Activated naive CD8-positive, alpha-beta T cell treated with anti-CD3 and anti-CD28 coated beads, Interleukin-2, amount 10 ng/mL, durations not matched to agents 7 days and 5 days (primary cell): ENCODE measurements around the gene PTPA. TPM values are rescaled to one million over a fixed set of nuclear protein-coding genes. Genes with fewer than 3 reads are reported as not detected.
A peak's percentile ranks its signal among the peaks of the same experiment; 100 is the strongest.

Experiments
- ATAC-seq: fragments of 150-1000 bp; cut with Tn5 transposase; one replicate; pipeline ENCODE4 v1.10.0; 2021; ENCODE audit warnings: low read depth, moderate library complexity
- POLR2A ChIA-PET: fragments of 350-600 bp; sonication (Branson Sonifier 250); formaldehyde crosslinking; loops from one replicate; lab custom pipeline; 2021; ENCODE audit warnings: antibody characterized with exemption; lab: Charles Lee
- DNase-seq: peaks from one replicate; pipeline ENCODE4 v3.0.0; 2021
- H3K27ac Mint-ChIP-seq: one replicate; pipeline ENCODE4 v1.8.0; 2022; ENCODE audit warnings: mild to moderate bottlenecking, mixed read lengths
- H3K27me3 Mint-ChIP-seq: one replicate; pipeline ENCODE4 v1.8.0; 2022; ENCODE audit warnings: mild to moderate bottlenecking, moderate library complexity, mixed read lengths
- H3K36me3 Mint-ChIP-seq: one replicate; pipeline ENCODE4 v1.8.0; 2021; ENCODE audit warnings: mild to moderate bottlenecking, mixed read lengths
- H3K4me1 Mint-ChIP-seq: one replicate; pipeline ENCODE4 v1.8.0; 2021; ENCODE audit warnings: mixed read lengths
- H3K4me3 Mint-ChIP-seq: one replicate; pipeline ENCODE4 v1.8.0; 2022; ENCODE audit warnings: mild to moderate bottlenecking, moderate library complexity, mixed read lengths
- H3K9me3 Mint-ChIP-seq: one replicate; pipeline ENCODE4 v1.8.0; 2021; ENCODE audit warnings: mixed read lengths
- total RNA-seq, 2 experiments: library from RNA; stranded (reverse); gene quantifications; one replicate each; pipeline ENCODE4 v1.2.3, GENCODE V29; 2021

The PTPA gene
- total RNA-seq, 2 experiments from 2014 or later = 88.3 to 91.0 TPM

DNA sequence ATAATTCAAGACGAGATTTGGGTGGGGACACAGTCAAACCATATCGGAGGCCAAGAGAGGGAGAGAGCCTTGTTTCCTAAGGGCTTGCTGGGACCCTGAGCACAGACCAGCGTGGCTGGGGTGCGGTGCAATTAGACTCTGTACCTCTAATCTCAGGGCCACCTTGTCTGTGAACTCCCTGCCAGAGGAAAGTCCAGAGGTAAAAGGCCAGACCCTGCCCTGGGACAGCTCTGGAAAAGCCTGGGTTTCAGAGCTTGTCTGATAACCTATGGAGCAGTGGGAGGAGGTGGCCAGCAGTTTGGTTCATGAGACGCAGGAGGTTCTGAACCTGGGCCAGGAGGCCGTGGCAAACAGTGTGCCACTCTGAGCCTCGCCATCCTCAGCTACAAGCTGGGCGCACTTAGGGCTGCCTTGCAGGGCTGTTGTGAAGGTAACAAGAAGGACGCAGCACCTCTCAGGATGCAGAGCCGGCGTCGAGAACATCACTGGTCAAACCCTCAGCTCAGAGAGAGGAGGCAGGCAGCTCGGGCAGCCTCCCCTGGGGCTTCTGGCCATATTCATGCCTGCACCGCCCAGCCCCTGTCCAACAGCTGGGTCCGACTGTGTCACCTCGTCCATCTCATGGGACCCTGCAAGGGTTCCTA, 35.1 kb upstream of the PTPA start:
- no peaks in the 10 kb centered on the region for H3K27me3 Mint-ChIP-seq
- POLR2A ChIA-PET = interaction anchor here (0.6 kb wide), 1 partner anchor 72 kb away, joined by 3 read pairs; no protein-coding TSS in a partner anchor
- no peak overlapping the region for H3K4me3 Mint-ChIP-seq
- ATAC-seq (no peak), DNase-seq (no peak)
- H3K36me3 Mint-ChIP-seq = peaks cover 2% of the 10 kb centered on the region
- no peaks in the 10 kb centered on the region for H3K9me3 Mint-ChIP-seq
- peaks cover 18% of the 10 kb centered on the region for H3K4me1 Mint-ChIP-seq
- H3K27ac Mint-ChIP-seq = no peak overlapping the region

DNA sequence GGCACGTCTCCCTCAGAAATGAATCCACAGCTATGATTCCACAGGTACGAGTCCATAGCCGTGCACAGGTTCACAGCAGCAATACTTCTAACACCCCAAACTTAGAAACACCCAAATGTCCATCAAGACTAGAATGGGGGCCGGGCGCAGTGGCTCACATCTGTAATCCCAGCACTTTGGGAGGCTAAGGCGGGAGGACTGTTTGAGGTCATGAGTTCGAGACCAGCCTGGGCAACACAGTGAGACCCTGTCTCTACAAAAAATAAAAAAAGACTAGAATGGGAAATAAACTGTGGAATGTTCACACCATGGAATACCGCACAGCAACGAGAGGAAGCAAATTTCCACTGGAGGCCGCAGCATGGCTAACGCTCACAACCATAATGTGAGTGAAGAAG, 34.6 kb upstream of the PTPA start:
- Mint-ChIP-seq H3K27ac (no peak overlapping the region), H3K36me3 (peaks cover 2% of the 10 kb centered on the region), H3K4me3 (no peak overlapping the region), H3K9me3 (no peaks in the 10 kb centered on the region), H3K27me3 (no peaks in the 10 kb centered on the region), H3K4me1 (peaks cover 19% of the 10 kb centered on the region)
- POLR2A ChIA-PET = interaction anchor here (0.6 kb wide), 1 partner anchor 73 kb away, joined by 3 read pairs; no protein-coding TSS in a partner anchor
- no peak for DNase-seq
- ATAC-seq = no peak

DNA sequence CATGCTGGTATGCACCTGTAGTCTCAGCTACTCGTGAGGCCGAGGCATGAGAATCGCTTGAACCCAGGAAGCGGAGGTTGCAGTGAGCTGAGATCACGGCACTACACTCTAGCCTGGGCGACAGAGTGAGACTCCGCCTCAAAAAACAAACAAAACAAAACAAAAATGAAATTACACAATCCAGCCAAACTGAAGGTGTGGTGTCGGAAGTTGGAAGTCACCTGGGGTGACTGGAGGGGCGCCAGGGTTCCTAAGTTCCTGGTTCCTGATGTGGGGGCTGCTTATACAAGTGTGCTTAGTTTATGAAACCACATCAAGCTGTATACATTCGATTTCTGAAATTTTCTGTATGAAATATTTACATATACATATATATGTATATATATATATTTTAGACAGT, 34.0 kb upstream of the PTPA start:
- Mint-ChIP-seq H3K9me3 (no peaks in the 10 kb centered on the region), H3K4me1 (peaks cover 19% of the 10 kb centered on the region), H3K4me3 (no peak overlapping the region), H3K36me3 (peaks cover 2% of the 10 kb centered on the region), H3K27me3 (no peaks in the 10 kb centered on the region), H3K27ac (no peak overlapping the region)
- DNase-seq (no peak), ATAC-seq (no peak)
- POLR2A ChIA-PET = interaction anchor here (1.1 kb wide), 1 partner anchor 8 kb away, joined by 4 read pairs; no protein-coding TSS in a partner anchor

DNA sequence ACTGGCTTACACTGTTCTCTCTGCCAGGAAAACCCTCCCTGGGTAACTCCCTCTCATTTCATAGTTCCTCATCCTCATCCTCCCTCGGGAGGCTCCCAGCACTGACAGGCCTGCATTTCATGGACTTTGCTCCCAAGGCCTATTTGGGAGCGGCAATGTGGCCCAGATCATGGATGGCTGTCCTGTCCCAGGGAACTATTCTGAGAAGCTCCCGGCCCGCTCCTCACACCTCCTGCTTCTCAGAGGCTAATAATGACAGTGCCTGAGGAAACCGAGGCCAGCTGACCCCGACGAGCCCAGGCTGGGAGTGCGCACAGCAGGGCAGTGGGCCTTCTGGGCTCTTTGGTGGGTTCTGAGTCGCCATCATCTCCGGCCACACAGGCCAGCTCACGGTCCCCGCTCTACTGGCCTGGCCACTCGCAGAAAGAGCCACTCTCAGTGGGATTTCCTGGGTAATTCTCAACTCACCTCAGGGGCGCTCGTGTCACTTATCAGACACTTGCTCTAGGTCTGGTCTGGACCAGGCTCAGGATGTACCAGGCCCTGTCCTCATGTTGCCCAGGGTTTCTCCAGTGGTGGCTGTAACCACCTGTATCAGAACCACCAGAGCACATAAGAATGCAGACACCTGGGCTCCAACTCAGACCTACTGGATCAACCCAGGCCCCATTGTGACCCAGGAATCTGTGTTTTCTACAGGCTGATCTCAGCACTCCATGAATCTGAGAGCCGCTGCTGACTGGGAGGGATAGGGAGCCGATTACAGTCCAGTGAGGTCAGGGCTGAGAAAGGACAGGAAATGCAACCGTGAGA, 32.3 kb upstream of the PTPA start:
- H3K9me3 Mint-ChIP-seq = no peaks in the 10 kb centered on the region
- POLR2A ChIA-PET = no interaction called here
- peak overlapping the region; percentile 47 for H3K4me3 Mint-ChIP-seq
- H3K27me3 Mint-ChIP-seq = no peaks in the 10 kb centered on the region
- H3K4me1 Mint-ChIP-seq = peaks cover 17% of the 10 kb centered on the region
- DNase-seq = no peak
- H3K27ac Mint-ChIP-seq = no peak overlapping the region
- ATAC-seq = no peak
- H3K36me3 Mint-ChIP-seq = no peaks in the 10 kb centered on the region

DNA sequence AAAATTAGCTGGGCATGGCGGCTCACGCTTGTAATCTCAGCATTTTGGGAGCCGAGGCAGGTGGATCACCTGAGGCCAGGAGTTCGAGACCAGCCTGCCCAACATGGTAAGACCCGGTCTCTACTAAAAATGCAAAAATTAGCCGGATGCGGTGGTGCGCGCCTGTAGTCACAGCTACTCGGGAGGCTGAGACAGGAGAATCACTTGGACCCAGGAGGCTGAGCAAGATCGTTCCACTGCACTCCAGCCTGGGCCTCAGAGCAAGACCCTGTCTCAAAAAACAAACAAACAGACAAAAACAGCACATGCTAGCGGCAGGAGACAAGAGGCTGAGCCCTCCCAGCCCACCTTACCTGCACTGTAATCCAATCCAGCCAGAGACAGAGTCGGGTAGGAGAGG, 31.4 kb upstream of the PTPA start:
- Mint-ChIP-seq H3K27me3 (no peaks in the 10 kb centered on the region), H3K4me3 (peak overlapping the region; percentile 88), H3K36me3 (no peaks in the 10 kb centered on the region), H3K9me3 (no peaks in the 10 kb centered on the region), H3K27ac (peak overlapping the region; percentile 42), H3K4me1 (peaks cover 17% of the 10 kb centered on the region)
- DNase-seq = no peak
- no peak for ATAC-seq
- POLR2A ChIA-PET = interaction anchor here (2.4 kb wide), 1 partner anchor 9 kb away, joined by 31 read pairs; no protein-coding TSS in a partner anchor

DNA sequence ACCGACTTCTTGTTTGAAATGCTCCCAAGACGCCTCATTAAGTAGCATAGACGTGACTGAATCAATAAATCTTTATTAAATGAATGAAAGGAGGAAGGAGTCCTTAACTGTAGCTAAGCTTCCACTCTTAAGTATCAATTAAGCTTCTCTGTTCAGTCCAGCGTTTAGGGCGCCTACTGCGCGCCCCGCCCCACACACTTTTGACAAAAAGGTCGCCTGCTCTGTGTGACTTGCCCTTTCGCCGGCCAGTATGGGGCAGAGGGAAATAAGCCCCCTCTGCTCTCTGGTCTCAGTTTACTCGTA, 31.0 kb upstream of the PTPA start:
- Mint-ChIP-seq H3K4me3 (peak overlapping the region; percentile 88), H3K27ac (peak overlapping the region; percentile 77), H3K36me3 (no peaks in the 10 kb centered on the region), H3K4me1 (peaks cover 17% of the 10 kb centered on the region), H3K9me3 (no peaks in the 10 kb centered on the region), H3K27me3 (no peaks in the 10 kb centered on the region)
- ATAC-seq (no peak), DNase-seq (no peak)
- POLR2A ChIA-PET = interaction anchor here (0.6 to 2.4 kb wide), 7 partner anchors 9 to 899 kb away, joined by 3 to 31 read pairs (median 7); partner anchors contain the start of genes CRAT, PTPA and SH3GLB2

DNA sequence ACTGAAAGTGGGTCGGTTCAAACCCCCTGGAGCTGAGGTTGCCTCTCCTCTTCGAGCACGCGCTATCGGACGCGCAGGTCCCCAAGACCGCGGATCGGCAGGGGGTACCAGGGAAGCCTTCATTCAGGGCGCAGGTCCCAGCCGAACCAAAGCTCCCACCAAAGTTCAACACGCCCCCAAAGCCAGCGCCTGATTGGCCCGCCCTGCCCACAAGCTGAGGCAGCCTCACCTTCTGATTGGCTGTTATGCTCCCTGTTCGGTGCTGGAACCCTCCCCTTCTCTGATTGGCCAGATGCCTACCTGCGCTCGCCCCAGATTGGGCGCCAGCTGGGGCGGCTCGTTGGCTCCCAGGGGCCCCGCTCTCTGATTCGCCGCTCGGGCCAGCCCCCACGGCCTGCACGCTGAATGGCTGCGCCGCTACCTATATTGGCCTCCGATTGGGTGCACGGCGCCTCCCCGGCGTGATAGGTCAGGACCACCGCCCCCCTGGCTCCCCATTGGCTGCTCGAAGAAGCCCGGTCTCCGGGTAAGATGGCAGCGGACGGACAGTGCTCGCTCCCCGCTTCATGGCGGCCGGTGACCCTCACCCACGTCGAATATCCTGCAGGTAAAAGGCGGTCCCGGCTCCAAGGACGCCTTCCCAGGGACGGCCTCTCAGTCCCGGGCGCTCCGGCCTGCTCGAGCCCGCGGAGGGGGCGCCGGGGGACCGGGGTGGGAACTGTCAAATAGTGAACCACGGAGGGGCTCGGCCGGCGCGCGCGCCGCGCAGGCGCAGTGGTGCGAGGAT, 30.4 kb upstream of the PTPA start, which contains the start of gene DOLPP1:
Gene DOLPP1 (plus strand): TSS at position 511 of the 787 bp plus-strand sequence. CDS start 21 bp downstream, at position 532.
- POLR2A ChIA-PET = interaction anchor here (0.5 to 2.4 kb wide), 13 partner anchors 10 to 957 kb away, joined by 3 to 31 read pairs (median 4); partner anchors contain the start of genes CRAT, ENDOG, MIGA2 and PTPA

DNA sequence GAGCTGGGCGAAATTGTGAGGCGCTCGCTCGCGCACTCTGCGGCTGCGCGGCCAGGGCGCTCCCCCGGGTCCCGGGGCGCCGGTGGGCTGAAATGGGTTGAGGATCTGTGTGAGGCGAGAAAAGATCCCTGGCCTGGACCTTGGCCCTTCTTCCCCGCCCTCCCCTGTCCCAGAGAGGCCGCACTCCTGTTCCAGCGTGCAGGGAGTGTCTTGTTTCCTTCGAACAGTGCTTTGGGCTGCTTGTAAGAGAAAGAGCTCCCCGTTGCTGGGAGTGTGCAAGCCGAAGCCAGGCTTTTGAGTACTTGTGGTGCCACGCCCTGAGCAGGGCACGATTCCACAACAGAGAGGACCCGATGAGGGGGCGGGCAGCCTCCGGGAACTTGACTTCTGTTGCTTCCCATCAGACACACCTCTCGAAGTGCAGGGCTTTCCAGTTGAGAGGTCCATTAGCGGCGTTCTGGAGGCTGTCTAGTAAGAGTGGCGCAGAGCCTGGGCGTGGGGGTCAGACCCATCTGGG, 29.8 kb upstream of the PTPA start:
- H3K27ac Mint-ChIP-seq = peak overlapping the region; percentile 71
- H3K9me3 Mint-ChIP-seq = no peaks in the 10 kb centered on the region
- POLR2A ChIA-PET = interaction anchor here (0.8 to 2.4 kb wide), 9 partner anchors 11 to 263 kb away, joined by 3 to 31 read pairs (median 5); partner anchors contain the start of genes CRAT, ENDOG, MIGA2 and PTPA
- H3K36me3 Mint-ChIP-seq = no peaks in the 10 kb centered on the region
- peak overlapping the region; percentile 88 for H3K4me3 Mint-ChIP-seq
- H3K4me1 Mint-ChIP-seq = peaks cover 17% of the 10 kb centered on the region
- DNase-seq = no peak
- no peak for ATAC-seq
- no peaks in the 10 kb centered on the region for H3K27me3 Mint-ChIP-seq

More for the DNA sequence above, 30.4 kb upstream of the PTPA start, which contains the start of gene DOLPP1:
- Mint-ChIP-seq H3K4me1 (peaks cover 17% of the 10 kb centered on the region), H3K27me3 (no peaks in the 10 kb centered on the region), H3K4me3 (peak within 1 kb of the TSS; percentile 88), H3K9me3 (no peaks in the 10 kb centered on the region), H3K27ac (peak within 1 kb of the TSS; percentile 77), H3K36me3 (no peaks in the 10 kb centered on the region)
- DNase-seq = peak; percentile 98
- ATAC-seq = peak; percentile 98

DNA sequence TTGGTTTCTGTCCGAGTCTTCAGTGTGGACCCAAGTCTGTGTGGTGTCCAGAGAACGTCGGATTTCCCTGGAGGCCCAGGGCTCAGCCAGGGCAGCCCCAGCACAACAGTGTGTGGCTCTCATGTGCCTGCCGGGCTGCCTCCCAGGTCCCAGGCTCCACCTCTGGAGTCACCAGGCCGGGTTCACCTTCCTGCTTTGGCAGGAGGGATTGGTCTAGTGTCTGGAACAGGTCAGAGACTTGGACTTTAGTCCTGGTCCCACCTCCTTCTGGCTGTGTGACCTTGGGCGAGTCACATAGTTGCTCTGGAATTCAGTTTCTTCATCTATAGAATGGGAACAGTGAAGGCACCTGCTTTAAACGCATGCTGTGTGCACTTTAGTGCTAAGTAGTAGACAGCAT, 27.1 kb upstream of the PTPA start:
- Mint-ChIP-seq H3K4me1 (peaks cover 15% of the 10 kb centered on the region), H3K9me3 (no peaks in the 10 kb centered on the region), H3K36me3 (no peaks in the 10 kb centered on the region), H3K27ac (no peak overlapping the region), H3K4me3 (no peak overlapping the region), H3K27me3 (no peaks in the 10 kb centered on the region)
- ATAC-seq (no peak), DNase-seq (no peak)
- POLR2A ChIA-PET = no interaction called here

DNA sequence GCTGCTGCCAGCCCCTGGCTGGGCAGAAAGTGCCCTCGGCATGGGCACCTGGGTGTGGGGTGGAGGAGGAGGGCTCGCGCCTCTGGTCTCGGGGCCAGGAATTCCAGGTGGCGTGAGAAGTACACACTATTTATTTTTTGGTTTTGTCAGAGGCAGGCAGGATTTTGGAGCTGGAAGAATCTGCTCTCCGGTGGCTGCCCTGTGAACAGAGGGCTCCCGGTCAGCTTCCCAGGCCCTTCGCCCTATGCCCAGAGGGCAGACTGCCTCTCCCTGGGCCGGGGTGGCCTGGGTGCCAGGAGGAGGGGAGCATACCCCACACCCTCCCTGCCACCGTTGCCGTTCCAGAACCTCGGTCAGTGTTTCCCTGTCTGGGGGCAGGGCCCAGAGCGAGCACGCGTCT, 22.0 kb upstream of the PTPA start:
- POLR2A ChIA-PET = no interaction called here
- Mint-ChIP-seq H3K4me1 (no peaks in the 10 kb centered on the region), H3K27me3 (no peaks in the 10 kb centered on the region), H3K36me3 (no peaks in the 10 kb centered on the region), H3K9me3 (no peaks in the 10 kb centered on the region), H3K27ac (no peak overlapping the region), H3K4me3 (no peak overlapping the region)
- DNase-seq (no peak), ATAC-seq (no peak)

DNA sequence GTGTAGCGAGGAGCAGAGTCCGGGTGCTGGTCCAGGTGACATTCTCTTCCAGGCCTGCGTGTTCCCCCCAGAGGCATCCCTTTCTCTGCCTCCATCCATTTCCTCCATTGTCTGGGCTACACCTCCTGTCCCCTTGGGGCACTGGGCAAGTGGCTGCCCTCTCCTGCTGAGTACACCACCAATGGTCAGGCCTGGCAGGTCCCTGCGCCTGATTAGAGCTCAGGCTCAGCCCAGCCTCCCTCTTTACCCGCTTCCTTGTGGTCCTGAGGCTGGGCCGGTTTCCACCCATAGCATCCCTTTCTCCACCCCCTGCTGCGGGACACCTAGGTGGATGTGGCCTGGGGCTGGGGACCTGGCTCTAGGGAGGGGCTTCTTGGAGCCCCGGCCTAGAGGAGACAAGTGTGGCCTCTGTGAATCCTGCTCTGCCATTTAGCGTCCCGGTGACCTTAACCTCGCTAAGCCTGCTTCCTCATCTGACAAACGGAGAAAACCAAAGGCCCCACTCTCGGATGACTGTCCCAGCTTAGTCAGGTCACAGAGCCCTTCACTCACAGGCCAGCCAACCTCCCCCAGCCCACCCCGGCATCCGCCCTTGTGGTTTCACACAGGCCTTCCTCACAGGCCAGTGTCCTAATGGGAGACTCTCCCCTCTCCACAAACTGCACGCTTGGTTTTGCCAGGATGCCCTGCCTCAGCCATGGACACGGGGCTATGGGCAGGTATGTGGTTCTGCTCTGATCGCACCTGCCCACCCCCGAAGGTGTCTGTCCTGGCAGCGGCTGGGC, 17.4 kb upstream of the PTPA start:
- Mint-ChIP-seq H3K36me3 (no peaks in the 10 kb centered on the region), H3K4me1 (no peaks in the 10 kb centered on the region), H3K27me3 (no peaks in the 10 kb centered on the region), H3K27ac (peak overlapping the region; percentile 43), H3K4me3 (no peak overlapping the region), H3K9me3 (no peaks in the 10 kb centered on the region)
- POLR2A ChIA-PET = no interaction called here
- ATAC-seq = no peak
- no peak for DNase-seq

DNA sequence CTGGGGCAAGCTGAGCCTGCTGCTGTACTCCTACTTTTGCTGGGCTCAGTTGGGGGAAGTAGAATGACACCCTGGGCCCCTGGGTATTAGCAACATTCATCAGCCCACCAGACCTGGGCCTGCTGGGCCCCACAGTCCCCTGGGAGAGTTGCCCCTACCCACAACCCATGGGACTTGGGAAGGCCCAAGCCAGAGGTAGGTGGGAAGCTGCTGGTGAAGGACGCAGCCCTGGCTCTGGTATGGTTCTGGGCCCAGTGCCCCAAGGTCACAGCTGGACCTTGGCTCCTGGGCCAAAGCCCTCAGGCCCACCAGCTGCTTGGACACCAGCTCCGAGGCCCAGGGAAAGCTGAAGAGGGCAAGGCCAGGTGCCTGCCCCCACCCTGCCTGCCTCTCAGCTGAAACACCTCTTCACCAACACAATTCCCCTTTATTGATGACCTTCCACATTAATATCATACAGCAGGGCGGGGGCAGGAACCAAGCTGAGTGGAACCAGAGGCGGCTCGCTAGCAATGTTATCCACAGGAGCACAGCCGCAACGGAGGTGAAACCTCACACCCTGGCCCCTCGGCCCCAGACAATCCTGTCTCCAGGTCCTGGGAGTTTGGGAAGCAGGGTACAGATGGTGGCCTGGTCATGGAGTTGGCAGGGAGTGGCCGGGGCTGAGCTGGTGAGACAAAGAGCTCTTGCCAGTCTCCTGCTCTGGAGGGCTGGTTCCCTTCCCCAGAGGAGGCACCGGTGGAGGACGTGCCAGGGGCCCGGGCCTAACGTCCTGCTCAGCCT, 16.6 kb upstream of the PTPA start:
- Mint-ChIP-seq H3K4me3 (no peak overlapping the region), H3K27ac (no peak overlapping the region), H3K9me3 (no peaks in the 10 kb centered on the region), H3K4me1 (no peaks in the 10 kb centered on the region), H3K36me3 (no peaks in the 10 kb centered on the region), H3K27me3 (no peaks in the 10 kb centered on the region)
- ATAC-seq = no peak
- no peak for DNase-seq
- POLR2A ChIA-PET = no interaction called here
